HepG2 (cell line): ENCODE data around the gene ZNF155. TPM values are rescaled to one million over a fixed set of nuclear protein-coding genes. Genes with fewer than 3 reads are reported as not detected.

ENCODE experiments used
- CEBPB ChIP-seq: IDR thresholded peaks from 2 replicates; pipeline ENCODE4 v1.6.1; 2011; ENCODE audit warnings: low read depth, low read length, improper control_type of control experiment, borderline replicate concordance
- CEBPZ ChIP-seq: IDR thresholded peaks from 2 replicates; pipeline ENCODE4 v1.6.1; 2012; ENCODE audit warnings: low read length, improper control_type of control experiment
- FOXA3 ChIP-seq: IDR thresholded peaks from 2 replicates; pipeline ENCODE4 v1.6.1; 2016; ENCODE audit warnings: missing genetic modification reagents, missing compliant biosample characterization
- FOXP1 ChIP-seq, 2 experiments: fragments of 450-650 bp in 1 of 2; IDR thresholded peaks; 2 replicates each; pipeline ENCODE4 v1.6.1; 2017 to 2018; ENCODE audit warnings: antibody characterized with exemption in 1 of 2
- GABPA ChIP-seq, 2 experiments: IDR thresholded peaks; 2 replicates each; pipeline ENCODE4 v1.6.1; 2011 to 2016; ENCODE audit warnings: low read depth in 2 of 2, low read length in 1 of 2, missing biosample characterization in 1 of 2, missing genetic modification characterization in 1 of 2
- HNF1B ChIP-seq: sonication (generic); formaldehyde crosslinking; IDR thresholded peaks from 2 replicates; pipeline ENCODE4 v1.5.1; 2020; ENCODE audit warnings: mild to moderate bottlenecking, moderate library complexity, missing genetic modification reagents
- NAIF1 ChIP-seq: sonication (generic); formaldehyde crosslinking; IDR thresholded peaks from 2 replicates; pipeline ENCODE4 v1.5.0; 2020; ENCODE audit warnings: mild to moderate bottlenecking, missing genetic modification reagents, borderline replicate concordance
- NONO ChIP-seq, 2 experiments: fragments of 450-650 bp in 1 of 2; sonication (generic) in 1 of 2; formaldehyde crosslinking in 1 of 2; IDR thresholded peaks in 1 of 2; conservative IDR thresholded peaks in 1 of 2; 2 replicates each; pipeline versions ENCODE4 v1.6.1 to v1.8.0; 2017 to 2022; ENCODE audit warnings: mild to moderate bottlenecking in 1 of 2, missing genetic modification reagents in 1 of 2, moderate library complexity in 1 of 2
- SAP130 ChIP-seq: IDR thresholded peaks from 2 replicates; pipeline ENCODE4 v1.6.1; 2016; ENCODE audit warnings: low read depth
- ZMYM4 ChIP-seq: sonication (generic); formaldehyde crosslinking; IDR thresholded peaks from 2 replicates; pipeline ENCODE4 v1.8.1; 2023; ENCODE audit warnings: mild to moderate bottlenecking, missing genetic modification reagents
- ZNF33B ChIP-seq: sonication (generic); formaldehyde crosslinking; IDR thresholded peaks from 2 replicates; pipeline ENCODE4 v1.5.1; 2020; ENCODE audit warnings: mild to moderate bottlenecking, missing genetic modification reagents
- polyA plus RNA-seq, 8 experiments: library from polyadenylated mRNA; depleted of rRNA in 3 of 8; stranded (reverse) in 7 of 8; unstranded in 1 of 8; fragments of >200 nt; fragmentation: Illumina TruSeq in 4 of 8; extraction: Trizol in 4 of 8; gene quantifications; 2 replicates each; pipeline versions ENCODE4 v1.2.1 to v1.2.3, GENCODE V29; 2011 to 2016; ENCODE audit warnings: low read depth in 4 of 8, missing spikeins in 1 of 8, mixed read lengths in 1 of 8; ENCODE audit not compliant: insufficient read depth in 1 of 8
- total RNA-seq, 5 experiments: library from RNA; depleted of rRNA; stranded (reverse); fragments of >200 nt; fragmentation: Illumina TruSeq; extraction: Trizol; gene quantifications; 2 replicates each; pipeline ENCODE4 v1.2.3, GENCODE V29; 2016; ENCODE audit warnings: low read depth in 1 of 5
- TF ChIP-seq, protein P1 (sequence below): sonication (generic); formaldehyde crosslinking; IDR thresholded peaks from 2 replicates; pipeline ENCODE4 v1.5.1; 2020; ENCODE audit warnings: mild to moderate bottlenecking, missing genetic modification reagents, borderline replicate concordance
- TF ChIP-seq, protein P2 (sequence below): IDR thresholded peaks from 2 replicates; pipeline ENCODE4 v1.6.1; 2012; ENCODE audit warnings: low read depth, low read length, improper control_type of control experiment
- TF ChIP-seq, protein P3 (sequence below): IDR thresholded peaks from 2 replicates; pipeline ENCODE4 v1.6.1; 2016; ENCODE audit warnings: low read depth

ZNF155 gene
- total and polyA plus RNA-seq, 2 of the 13 experiments (the other 11 are each of a cell fraction or from before 2014, with no cell fraction given): 2.5 to 3.6 TPM

- TF ChIP-seq, protein P1, sequence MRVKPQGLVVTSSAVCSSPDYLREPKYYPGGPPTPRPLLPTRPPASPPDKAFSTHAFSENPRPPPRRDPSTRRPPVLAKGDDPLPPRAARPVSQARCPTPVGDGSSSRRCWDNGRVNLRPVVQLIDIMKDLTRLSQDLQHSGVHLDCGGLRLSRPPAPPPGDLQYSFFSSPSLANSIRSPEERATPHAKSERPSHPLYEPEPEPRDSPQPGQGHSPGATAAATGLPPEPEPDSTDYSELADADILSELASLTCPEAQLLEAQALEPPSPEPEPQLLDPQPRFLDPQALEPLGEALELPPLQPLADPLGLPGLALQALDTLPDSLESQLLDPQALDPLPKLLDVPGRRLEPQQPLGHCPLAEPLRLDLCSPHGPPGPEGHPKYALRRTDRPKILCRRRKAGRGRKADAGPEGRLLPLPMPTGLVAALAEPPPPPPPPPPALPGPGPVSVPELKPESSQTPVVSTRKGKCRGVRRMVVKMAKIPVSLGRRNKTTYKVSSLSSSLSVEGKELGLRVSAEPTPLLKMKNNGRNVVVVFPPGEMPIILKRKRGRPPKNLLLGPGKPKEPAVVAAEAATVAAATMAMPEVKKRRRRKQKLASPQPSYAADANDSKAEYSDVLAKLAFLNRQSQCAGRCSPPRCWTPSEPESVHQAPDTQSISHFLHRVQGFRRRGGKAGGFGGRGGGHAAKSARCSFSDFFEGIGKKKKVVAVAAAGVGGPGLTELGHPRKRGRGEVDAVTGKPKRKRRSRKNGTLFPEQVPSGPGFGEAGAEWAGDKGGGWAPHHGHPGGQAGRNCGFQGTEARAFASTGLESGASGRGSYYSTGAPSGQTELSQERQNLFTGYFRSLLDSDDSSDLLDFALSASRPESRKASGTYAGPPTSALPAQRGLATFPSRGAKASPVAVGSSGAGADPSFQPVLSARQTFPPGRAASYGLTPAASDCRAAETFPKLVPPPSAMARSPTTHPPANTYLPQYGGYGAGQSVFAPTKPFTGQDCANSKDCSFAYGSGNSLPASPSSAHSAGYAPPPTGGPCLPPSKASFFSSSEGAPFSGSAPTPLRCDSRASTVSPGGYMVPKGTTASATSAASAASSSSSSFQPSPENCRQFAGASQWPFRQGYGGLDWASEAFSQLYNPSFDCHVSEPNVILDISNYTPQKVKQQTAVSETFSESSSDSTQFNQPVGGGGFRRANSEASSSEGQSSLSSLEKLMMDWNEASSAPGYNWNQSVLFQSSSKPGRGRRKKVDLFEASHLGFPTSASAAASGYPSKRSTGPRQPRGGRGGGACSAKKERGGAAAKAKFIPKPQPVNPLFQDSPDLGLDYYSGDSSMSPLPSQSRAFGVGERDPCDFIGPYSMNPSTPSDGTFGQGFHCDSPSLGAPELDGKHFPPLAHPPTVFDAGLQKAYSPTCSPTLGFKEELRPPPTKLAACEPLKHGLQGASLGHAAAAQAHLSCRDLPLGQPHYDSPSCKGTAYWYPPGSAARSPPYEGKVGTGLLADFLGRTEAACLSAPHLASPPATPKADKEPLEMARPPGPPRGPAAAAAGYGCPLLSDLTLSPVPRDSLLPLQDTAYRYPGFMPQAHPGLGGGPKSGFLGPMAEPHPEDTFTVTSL (CRISPR knock-in tag): peak; percentile 54; the same call in 1 of the 2 replicates
- no peak for TF ChIP-seq FOXP1 (IDR thresholded peaks at IDR 0.05)
- peak; percentile 50; the same call in 1 of the 2 replicates for TF ChIP-seq FOXP1 (CRISPR knock-in tag; IDR thresholded peaks at IDR 0.05)
- 0 out of 2 replicates have a peak, but pooled peaks have one; percentile 20 for TF ChIP-seq HNF1B (CRISPR knock-in tag)
- no peak for TF ChIP-seq CEBPZ
- TF ChIP-seq, protein P2, sequence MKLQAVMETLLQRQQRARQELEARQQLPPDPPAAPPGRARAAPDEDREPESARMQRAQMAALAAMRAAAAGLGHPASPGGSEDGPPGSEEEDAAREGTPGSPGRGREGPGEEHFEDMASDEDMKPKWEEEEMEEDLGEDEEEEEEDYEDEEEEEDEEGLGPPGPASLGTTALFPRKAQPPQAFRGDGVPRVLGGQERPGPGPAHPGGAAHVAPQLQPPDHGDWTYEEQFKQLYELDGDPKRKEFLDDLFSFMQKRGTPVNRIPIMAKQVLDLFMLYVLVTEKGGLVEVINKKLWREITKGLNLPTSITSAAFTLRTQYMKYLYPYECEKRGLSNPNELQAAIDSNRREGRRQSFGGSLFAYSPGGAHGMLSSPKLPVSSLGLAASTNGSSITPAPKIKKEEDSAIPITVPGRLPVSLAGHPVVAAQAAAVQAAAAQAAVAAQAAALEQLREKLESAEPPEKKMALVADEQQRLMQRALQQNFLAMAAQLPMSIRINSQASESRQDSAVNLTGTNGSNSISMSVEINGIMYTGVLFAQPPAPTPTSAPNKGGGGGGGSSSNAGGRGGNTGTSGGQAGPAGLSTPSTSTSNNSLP: peak; percentile 41; the same call in 1 of the 2 replicates
- TF ChIP-seq CEBPB: peak; percentile 95
- TF ChIP-seq ZMYM4: peak; percentile 32; the same call in 1 of the 2 replicates
- TF ChIP-seq, protein P3, sequence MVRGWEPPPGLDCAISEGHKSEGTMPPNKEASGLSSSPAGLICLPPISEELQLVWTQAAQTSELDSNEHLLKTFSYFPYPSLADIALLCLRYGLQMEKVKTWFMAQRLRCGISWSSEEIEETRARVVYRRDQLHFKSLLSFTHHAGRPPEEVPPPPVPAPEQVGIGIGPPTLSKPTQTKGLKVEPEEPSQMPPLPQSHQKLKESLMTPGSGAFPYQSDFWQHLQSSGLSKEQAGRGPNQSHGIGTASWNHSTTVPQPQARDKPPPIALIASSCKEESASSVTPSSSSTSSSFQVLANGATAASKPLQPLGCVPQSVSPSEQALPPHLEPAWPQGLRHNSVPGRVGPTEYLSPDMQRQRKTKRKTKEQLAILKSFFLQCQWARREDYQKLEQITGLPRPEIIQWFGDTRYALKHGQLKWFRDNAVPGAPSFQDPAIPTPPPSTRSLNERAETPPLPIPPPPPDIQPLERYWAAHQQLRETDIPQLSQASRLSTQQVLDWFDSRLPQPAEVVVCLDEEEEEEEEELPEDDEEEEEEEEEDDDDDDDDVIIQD (CRISPR knock-in tag): peak; percentile 43; the same call in 1 of the 2 replicates
- no peak for TF ChIP-seq ZNF33B
- peak; percentile 56 for TF ChIP-seq FOXA3 (CRISPR knock-in tag)
- no peak for TF ChIP-seq NONO (IDR thresholded peaks at IDR 0.05)
- 0 out of 2 replicates have a peak, but pooled peaks have one; percentile 30 for TF ChIP-seq NONO (CRISPR knock-in tag; conservative IDR thresholded peaks at IDR 0.05)
- TF ChIP-seq GABPA (IDR thresholded peaks at IDR 0.05; ENCODE audit: low read depth, low read length): no peak
- TF ChIP-seq GABPA (CRISPR knock-in tag; IDR thresholded peaks at IDR 0.05; ENCODE audit: low read depth): 0 out of 2 replicates have a peak, but pooled peaks have one; percentile 10
- TF ChIP-seq SAP130 (CRISPR knock-in tag): 0 out of 2 replicates have a peak, but pooled peaks have one; percentile 23
- TF ChIP-seq NAIF1 (CRISPR knock-in tag): no peak
These were observed 26.1 kb upstream of the ZNF155 start (continued) for GRCh38 chr19:43957891-43958290.
